Epithelial cell of proximal tubule (primary cell): ENCODE results near the gene CDON. TPM values are rescaled to one million over a fixed set of nuclear protein-coding genes. Genes with fewer than 3 reads are reported as not detected.

ENCODE experiments used
- DNase-seq: peaks from one replicate; pipeline ENCODE4 v3.0.0-alpha.2; 2011; ENCODE audit warnings: low read depth
- H3K4me3 ChIP-seq: 2 replicates; pipeline ENCODE4 v1.5.1; 2011; ENCODE audit warnings: low read depth, mild to moderate bottlenecking, low read length
- total RNA-seq: library from RNA; depleted of rRNA; stranded (reverse); fragments of >200 nt; gene quantifications from 2 replicates; pipeline ENCODE4 v1.2.3, GENCODE V29; 2015
- TF ChIP-seq, protein P1 (sequence below): conservative IDR thresholded peaks from 2 replicates; pipeline ENCODE4 v1.5.1; 2012; ENCODE audit warnings: low read depth, mild to moderate bottlenecking, low read length

Gene CDON
- total RNA-seq, 1 donor from 2014 or later: 4.9 TPM

DNA sequence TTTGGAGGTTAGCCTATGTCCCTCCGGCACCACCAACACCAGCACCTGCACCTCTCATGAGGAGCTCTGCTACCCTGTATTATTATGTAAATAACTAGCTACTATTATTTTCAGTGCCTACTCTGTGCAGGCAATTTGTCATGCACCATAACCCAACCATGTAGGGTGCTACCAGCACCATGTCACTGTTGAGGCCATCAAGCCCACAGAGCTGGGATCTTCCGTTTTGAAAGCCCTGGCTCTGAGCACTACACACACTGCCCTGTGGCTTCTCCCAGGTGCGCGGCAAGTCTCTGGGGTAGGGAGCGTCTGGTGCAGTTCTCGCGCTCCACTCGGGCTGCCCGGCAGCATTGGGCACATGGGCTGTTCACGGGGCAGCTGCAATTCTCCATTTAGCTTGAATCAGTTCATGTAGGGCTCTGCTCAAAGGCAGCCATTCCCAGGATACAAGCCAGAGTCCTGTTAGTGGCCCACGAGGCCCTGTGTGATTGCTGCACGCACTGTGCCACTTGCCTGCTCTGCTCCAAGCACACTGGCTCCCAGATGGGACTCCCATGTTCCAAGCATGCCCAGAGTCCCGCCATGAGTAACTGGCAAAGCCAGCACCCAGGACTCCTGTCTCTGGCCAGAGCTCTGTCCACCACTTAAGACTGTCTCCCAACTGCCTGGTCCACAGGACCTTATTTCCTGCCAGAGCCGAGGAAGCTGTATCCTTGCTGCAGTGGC is 42.5 kb upstream of the CDON start:
- DNase-seq: no peak
- no peak overlapping the region for H3K4me3 ChIP-seq
- TF ChIP-seq, protein P1, sequence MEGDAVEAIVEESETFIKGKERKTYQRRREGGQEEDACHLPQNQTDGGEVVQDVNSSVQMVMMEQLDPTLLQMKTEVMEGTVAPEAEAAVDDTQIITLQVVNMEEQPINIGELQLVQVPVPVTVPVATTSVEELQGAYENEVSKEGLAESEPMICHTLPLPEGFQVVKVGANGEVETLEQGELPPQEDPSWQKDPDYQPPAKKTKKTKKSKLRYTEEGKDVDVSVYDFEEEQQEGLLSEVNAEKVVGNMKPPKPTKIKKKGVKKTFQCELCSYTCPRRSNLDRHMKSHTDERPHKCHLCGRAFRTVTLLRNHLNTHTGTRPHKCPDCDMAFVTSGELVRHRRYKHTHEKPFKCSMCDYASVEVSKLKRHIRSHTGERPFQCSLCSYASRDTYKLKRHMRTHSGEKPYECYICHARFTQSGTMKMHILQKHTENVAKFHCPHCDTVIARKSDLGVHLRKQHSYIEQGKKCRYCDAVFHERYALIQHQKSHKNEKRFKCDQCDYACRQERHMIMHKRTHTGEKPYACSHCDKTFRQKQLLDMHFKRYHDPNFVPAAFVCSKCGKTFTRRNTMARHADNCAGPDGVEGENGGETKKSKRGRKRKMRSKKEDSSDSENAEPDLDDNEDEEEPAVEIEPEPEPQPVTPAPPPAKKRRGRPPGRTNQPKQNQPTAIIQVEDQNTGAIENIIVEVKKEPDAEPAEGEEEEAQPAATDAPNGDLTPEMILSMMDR: no peak

DNA sequence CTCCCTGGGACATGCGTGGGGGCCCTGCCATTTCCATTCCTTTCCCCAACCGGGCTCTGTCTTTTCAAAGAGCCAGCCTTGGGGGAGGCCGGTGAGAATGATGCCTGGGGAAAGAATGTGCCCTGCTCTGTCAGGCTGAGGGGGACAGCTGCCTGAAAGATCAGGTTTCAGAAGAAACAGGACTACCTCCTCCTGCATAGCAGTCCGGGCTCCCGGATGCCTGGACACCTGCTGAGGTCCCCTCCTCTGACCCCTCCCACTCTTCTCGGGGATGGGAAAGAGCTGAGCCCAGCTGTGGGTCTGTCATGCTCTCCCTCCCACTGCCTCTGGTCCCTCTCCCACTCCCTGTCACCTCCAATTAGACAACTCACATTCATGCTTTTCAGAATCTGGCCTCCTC is 41.8 kb upstream of the CDON start:
- DNase-seq: no peak
- TF ChIP-seq, protein P1: no peak
- H3K4me3 ChIP-seq: no peak overlapping the region

GRCh38 chr11:126103150-126103549 is 40.5 kb upstream of the CDON start:
- DNase-seq: no peak
- TF ChIP-seq, protein P1: no peak
- H3K4me3 ChIP-seq: no peak overlapping the region

- no peak overlapping the region for H3K4me3 ChIP-seq
- TF ChIP-seq, protein P1: no peak
- DNase-seq: no peak
These were observed 39.8 kb upstream of the CDON start for GRCh38 chr11:126102436-126102981.

GRCh38 chr11:126101930-126102283 is 39.2 kb upstream of the CDON start:
- no peak for DNase-seq
- TF ChIP-seq, protein P1: no peak
- H3K4me3 ChIP-seq: no peak overlapping the region

GRCh38 chr11:126101251-126101929 is 38.7 kb upstream of the CDON start:
- TF ChIP-seq, protein P1: no peak
- DNase-seq: no peak

More at GRCh38 chr11:126101251-126101929, 38.7 kb upstream of the CDON start:
- no peak overlapping the region for H3K4me3 ChIP-seq
